Measurements from ENCODE around the gene TMEM54. TPM values are rescaled to one million over a fixed set of nuclear protein-coding genes. Genes with fewer than 3 reads are reported as not detected.

The TMEM54 gene
- total and polyA plus RNA-seq, 4 donors: 0.92 to 10.9 (median 2.6) TPM

GRCh38 chr1:32920833-32921232 is 19.6 kb upstream of the TMEM54 start (continued):
- TF ChIP-seq, protein P1, sequence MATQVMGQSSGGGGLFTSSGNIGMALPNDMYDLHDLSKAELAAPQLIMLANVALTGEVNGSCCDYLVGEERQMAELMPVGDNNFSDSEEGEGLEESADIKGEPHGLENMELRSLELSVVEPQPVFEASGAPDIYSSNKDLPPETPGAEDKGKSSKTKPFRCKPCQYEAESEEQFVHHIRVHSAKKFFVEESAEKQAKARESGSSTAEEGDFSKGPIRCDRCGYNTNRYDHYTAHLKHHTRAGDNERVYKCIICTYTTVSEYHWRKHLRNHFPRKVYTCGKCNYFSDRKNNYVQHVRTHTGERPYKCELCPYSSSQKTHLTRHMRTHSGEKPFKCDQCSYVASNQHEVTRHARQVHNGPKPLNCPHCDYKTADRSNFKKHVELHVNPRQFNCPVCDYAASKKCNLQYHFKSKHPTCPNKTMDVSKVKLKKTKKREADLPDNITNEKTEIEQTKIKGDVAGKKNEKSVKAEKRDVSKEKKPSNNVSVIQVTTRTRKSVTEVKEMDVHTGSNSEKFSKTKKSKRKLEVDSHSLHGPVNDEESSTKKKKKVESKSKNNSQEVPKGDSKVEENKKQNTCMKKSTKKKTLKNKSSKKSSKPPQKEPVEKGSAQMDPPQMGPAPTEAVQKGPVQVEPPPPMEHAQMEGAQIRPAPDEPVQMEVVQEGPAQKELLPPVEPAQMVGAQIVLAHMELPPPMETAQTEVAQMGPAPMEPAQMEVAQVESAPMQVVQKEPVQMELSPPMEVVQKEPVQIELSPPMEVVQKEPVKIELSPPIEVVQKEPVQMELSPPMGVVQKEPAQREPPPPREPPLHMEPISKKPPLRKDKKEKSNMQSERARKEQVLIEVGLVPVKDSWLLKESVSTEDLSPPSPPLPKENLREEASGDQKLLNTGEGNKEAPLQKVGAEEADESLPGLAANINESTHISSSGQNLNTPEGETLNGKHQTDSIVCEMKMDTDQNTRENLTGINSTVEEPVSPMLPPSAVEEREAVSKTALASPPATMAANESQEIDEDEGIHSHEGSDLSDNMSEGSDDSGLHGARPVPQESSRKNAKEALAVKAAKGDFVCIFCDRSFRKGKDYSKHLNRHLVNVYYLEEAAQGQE (IDR thresholded peaks at IDR 0.05): peak; percentile 26
- TF ChIP-seq RAD21 (IDR thresholded peaks at IDR 0.05) (peak; percentile 32 to 53), HNF4G (IDR thresholded peaks at IDR 0.05) (no peak)

GRCh38 chr1:32919811-32920733 is 18.9 kb upstream of the TMEM54 start:
- no peaks in the 10 kb centered on the region for H3K36me3 ChIP-seq (ENCODE audit: control insufficient read depth in 4 of 4, insufficient read depth in 3 of 4, low read depth in 1 of 4, low read length in 3 of 4)
- 88% methylated on average over 11 of the region's 11 CpGs for WGBS
- H3K4me1 ChIP-seq (ENCODE audit: control insufficient read depth in 4 of 4, insufficient read depth in 4 of 4, low read length in 3 of 4): peaks cover 3 to 11% (median 6%) of the 10 kb centered on the region in 4 donors
- no peaks in the 10 kb centered on the region for H3K27me3 ChIP-seq (ENCODE audit: control insufficient read depth in 4 of 4, insufficient read depth in 4 of 4, low read length in 3 of 4)
- TF ChIP-seq HNF4G (IDR thresholded peaks at IDR 0.05) (no peak), ATF3 (IDR thresholded peaks at IDR 0.05) (no peak), HNF4A (conservative IDR thresholded peaks at IDR 0.05) (no peak), CTCF (IDR thresholded peaks at IDR 0.05; ENCODE audit: low read depth, low read length, missing input control) (no peak), TAF1 (conservative IDR thresholded peaks at IDR 0.05) (no peak), EGR1 (IDR thresholded peaks at IDR 0.05; ENCODE audit: low read depth in 2 of 2) (no peak), RXRA (IDR thresholded peaks at IDR 0.05) (no peak), RAD21 (IDR thresholded peaks at IDR 0.05) (no peak), YY1 (IDR thresholded peaks at IDR 0.05) (no peak), FOXA1 (IDR thresholded peaks at IDR 0.05) (no peak), SP1 (IDR thresholded peaks at IDR 0.05) (no peak), NR2F2 (IDR thresholded peaks at IDR 0.05) (no peak), FOXA2 (IDR thresholded peaks at IDR 0.05) (no peak), GABPA (IDR thresholded peaks at IDR 0.05 in 1 of 2, conservative IDR thresholded peaks at IDR 0.05 in 1 of 2) (no peak), JUND (IDR thresholded peaks at IDR 0.05) (no peak)
- TF ChIP-seq, protein P1 (IDR thresholded peaks at IDR 0.05): no peak
- TF ChIP-seq, protein P2, sequence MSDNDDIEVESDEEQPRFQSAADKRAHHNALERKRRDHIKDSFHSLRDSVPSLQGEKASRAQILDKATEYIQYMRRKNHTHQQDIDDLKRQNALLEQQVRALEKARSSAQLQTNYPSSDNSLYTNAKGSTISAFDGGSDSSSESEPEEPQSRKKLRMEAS (IDR thresholded peaks at IDR 0.05): no peak
- TF ChIP-seq, protein P3, sequence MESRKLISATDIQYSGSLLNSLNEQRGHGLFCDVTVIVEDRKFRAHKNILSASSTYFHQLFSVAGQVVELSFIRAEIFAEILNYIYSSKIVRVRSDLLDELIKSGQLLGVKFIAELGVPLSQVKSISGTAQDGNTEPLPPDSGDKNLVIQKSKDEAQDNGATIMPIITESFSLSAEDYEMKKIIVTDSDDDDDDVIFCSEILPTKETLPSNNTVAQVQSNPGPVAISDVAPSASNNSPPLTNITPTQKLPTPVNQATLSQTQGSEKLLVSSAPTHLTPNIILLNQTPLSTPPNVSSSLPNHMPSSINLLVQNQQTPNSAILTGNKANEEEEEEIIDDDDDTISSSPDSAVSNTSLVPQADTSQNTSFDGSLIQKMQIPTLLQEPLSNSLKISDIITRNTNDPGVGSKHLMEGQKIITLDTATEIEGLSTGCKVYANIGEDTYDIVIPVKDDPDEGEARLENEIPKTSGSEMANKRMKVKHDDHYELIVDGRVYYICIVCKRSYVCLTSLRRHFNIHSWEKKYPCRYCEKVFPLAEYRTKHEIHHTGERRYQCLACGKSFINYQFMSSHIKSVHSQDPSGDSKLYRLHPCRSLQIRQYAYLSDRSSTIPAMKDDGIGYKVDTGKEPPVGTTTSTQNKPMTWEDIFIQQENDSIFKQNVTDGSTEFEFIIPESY (IDR thresholded peaks at IDR 0.05): no peak
- H3K4me3 ChIP-seq (ENCODE audit: low read depth in 1 of 3, low read length in 3 of 3): no peak overlapping the region
- H3K9ac ChIP-seq (ENCODE audit: low read depth in 1 of 2, low read length in 2 of 2): no peak overlapping the region
- no peak for DNase-seq (ENCODE audit: low spot score)
- peak overlapping the region; percentile 22 to 67 for H3K27ac ChIP-seq (ENCODE audit: low read depth in 1 of 2, low read length in 2 of 2)
- H3K9me3 ChIP-seq (ENCODE audit: control insufficient read depth in 4 of 4, low read length in 3 of 4): no peaks in the 10 kb centered on the region
